K562 (cell line): ENCODE results near the gene RUNX1. TPM values are rescaled to one million over a fixed set of nuclear protein-coding genes. Genes with fewer than 3 reads are reported as not detected.

ENCODE experiments used
- ASH1L ChIP-seq: fragments of 450-650 bp; IDR thresholded peaks from 2 replicates; pipeline ENCODE4 v1.6.1; 2018; ENCODE audit warnings: borderline replicate concordance, mild to moderate bottlenecking, low read depth; ENCODE audit not compliant: partially characterized antibody
- FOXJ2 ChIP-seq: fragments of 200-800 bp; sonication (Bioruptor generic); IDR thresholded peaks from 2 replicates; pipeline ENCODE4 v1.6.1; 2016; ENCODE audit warnings: missing genetic modification characterization, missing compliant biosample characterization
- HNRNPUL1 ChIP-seq: fragments of 200-400 bp; formaldehyde crosslinking; IDR thresholded peaks from 2 replicates; pipeline ENCODE4 v1.6.1; 2017; ENCODE audit warnings: low read length
- KAT2B ChIP-seq: IDR thresholded peaks from one replicate; pipeline ENCODE4 v1.6.1; 2012; ENCODE audit warnings: low read depth, mild to moderate bottlenecking, control low read depth, inconsistent platforms, low read length, moderate library complexity
- LCOR ChIP-seq: sonication (generic); formaldehyde crosslinking; IDR thresholded peaks from 2 replicates; pipeline ENCODE4 v1.8.0; 2022; ENCODE audit warnings: mild to moderate bottlenecking, missing genetic modification reagents
- NFIC ChIP-seq: fragments of 450-650 bp; IDR thresholded peaks from 2 replicates; pipeline ENCODE4 v1.6.1; 2017; ENCODE audit warnings: mild to moderate bottlenecking, inconsistent platforms
- NR4A1 ChIP-seq, 2 experiments: fragments of 250-450 bp in 1 of 2; fragments of 450-650 bp in 1 of 2; sonication (Bioruptor Pico) in 1 of 2; IDR thresholded peaks; 2 replicates each; pipeline versions ENCODE4 v1.4.0 to v1.6.1; 2016 to 2020; ENCODE audit warnings: mild to moderate bottlenecking in 2 of 2, missing compliant biosample characterization in 1 of 2, missing genetic modification characterization in 1 of 2, moderate library complexity in 1 of 2
- PHB ChIP-seq: fragments of 250-450 bp; sonication (Bioruptor Pico); IDR thresholded peaks from 2 replicates; pipeline ENCODE4 v1.5.0; 2021
- RBM39 ChIP-seq: fragments of 200-400 bp; formaldehyde crosslinking; optimal IDR thresholded peaks from 2 replicates; pipeline ENCODE3; 2018; ENCODE audit warnings: low read depth, low read length
- SREBF1 ChIP-seq: fragments of 150-350 bp; IDR thresholded peaks from 2 replicates; pipeline ENCODE4 v1.6.1; 2014; ENCODE audit warnings: antibody characterized with exemption, low read depth, low read length, borderline replicate concordance
- SUPT5H ChIP-seq: fragments of 450-650 bp; IDR thresholded peaks from 2 replicates; pipeline ENCODE4 v1.6.1; 2016
- XRCC5 ChIP-seq: fragments of 200-400 bp; formaldehyde crosslinking; IDR thresholded peaks from 2 replicates; pipeline ENCODE4 v1.6.1; 2017; ENCODE audit warnings: low read depth, mild to moderate bottlenecking, low read length
- ZBED1 ChIP-seq: IDR thresholded peaks from 2 replicates; pipeline ENCODE4 v1.6.1; 2014
- ZFP1 ChIP-seq: fragments of 450-650 bp; formaldehyde crosslinking; IDR thresholded peaks from 2 replicates; pipeline ENCODE4 v1.4.0; 2020; ENCODE audit warnings: mild to moderate bottlenecking, mixed read lengths
- ZNF197 ChIP-seq: fragments of 200-800 bp; sonication (Bioruptor generic); IDR thresholded peaks from 2 replicates; pipeline ENCODE4 v1.6.1; 2016; ENCODE audit warnings: low read depth, missing genetic modification characterization, missing compliant biosample characterization
- polyA plus RNA-seq, 8 experiments: library from polyadenylated mRNA; depleted of rRNA in 4 of 8; stranded (reverse) in 5 of 8; unstranded in 3 of 8; fragments of >200 nt; fragmentation: Nextera tagmentation in 2 of 8; fragmentation: Illumina TruSeq in 1 of 8; extraction: Ambion mirVana in 2 of 8; extraction: Trizol in 1 of 8; gene quantifications; 2 replicates each; pipeline versions ENCODE4 v1.2.1 to v1.2.3, GENCODE V29; 2011 to 2014; ENCODE audit warnings: inconsistent platforms in 1 of 8, missing spikeins in 1 of 8
- total RNA-seq, 7 experiments: library from RNA; depleted of rRNA in 6 of 7; stranded (reverse); fragments of >200 nt in 6 of 7; fragmentation: Illumina TruSeq in 2 of 7; extraction: Trizol in 2 of 7; gene quantifications; 2 replicates each; pipeline versions ENCODE4 v1.2.1 to v1.2.3, GENCODE V29; 2011 to 2021; ENCODE audit warnings: low replicate concordance in 1 of 7
- TF ChIP-seq, protein P1 (sequence below): fragments of 250-450 bp; sonication (Bioruptor Pico); IDR thresholded peaks from 2 replicates; pipeline ENCODE4 v1.5.0; 2020; ENCODE audit warnings: mild to moderate bottlenecking, borderline replicate concordance
- TF ChIP-seq, protein P2 (sequence below): sonication (generic); formaldehyde crosslinking; IDR thresholded peaks from 2 replicates; pipeline ENCODE4 v1.8.0; 2022; ENCODE audit warnings: mild to moderate bottlenecking, low read depth, missing genetic modification reagents
- TF ChIP-seq, protein P3 (sequence below), 2 experiments: fragments of 150-350 bp in 1 of 2; IDR thresholded peaks; 2 replicates each; pipeline ENCODE4 v1.6.1; 2012 to 2016; ENCODE audit warnings: low read depth in 2 of 2, low read length in 2 of 2, mild to moderate bottlenecking in 1 of 2, moderate library complexity in 1 of 2
- TF ChIP-seq, protein P4 (sequence below): fragments of 450-650 bp; IDR thresholded peaks from one replicate; pipeline ENCODE4 v1.6.1; 2018; ENCODE audit warnings: mild to moderate bottlenecking, moderate library complexity; ENCODE audit not compliant: partially characterized antibody

The RUNX1 gene
- total and polyA plus RNA-seq, 9 of the 15 experiments (the other 6 are each of a cell fraction or from before 2014, with no cell fraction given) = 2.2 to 68.6 (median 17.8) TPM

DNA sequence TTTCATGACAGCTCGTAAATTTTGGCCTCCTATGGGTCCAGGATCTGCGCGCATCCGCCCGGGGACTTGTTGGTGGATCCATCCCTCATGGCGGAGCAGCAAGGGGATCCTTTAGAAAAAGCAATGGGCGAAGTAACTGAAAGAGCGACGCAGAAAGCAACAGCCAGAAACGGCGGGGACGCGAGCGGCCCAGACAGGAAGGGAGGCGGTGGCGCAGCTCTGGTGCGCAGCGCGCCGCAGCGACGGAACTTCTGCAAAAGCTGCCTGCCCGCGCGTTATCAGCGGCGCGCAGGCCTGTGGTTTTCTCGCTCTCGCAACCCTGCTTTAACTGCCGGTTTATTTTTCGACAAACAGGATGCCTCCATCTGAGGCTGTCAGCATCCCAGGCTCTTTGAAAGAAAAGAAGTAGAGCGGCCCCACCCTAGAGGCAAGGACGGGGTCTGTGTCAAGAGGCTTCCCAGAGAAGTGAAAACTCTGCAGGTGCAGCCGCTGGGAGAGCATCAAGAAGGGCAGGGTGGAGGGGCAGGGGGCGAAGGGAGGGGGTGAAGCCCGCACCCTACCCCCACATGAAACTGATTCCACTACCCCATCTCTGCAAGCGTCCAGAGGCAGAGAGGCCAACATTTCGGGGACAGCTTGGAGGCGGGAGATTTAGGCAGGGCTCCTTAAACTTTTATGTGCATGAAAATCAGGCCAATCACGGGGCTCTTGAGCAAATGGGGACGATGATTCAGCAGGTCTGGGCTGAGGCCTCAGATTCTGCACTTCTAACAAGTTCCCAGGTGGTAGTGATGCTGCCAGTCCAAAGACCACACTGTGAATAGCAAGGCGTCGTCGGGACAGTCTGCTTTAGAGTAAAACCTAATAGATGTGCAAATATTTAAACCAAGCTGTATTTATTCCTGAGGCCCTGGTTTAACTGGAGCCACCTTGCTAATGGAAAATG, 22.2 kb downstream of the RUNX1 start (continued):
- TF ChIP-seq LCOR (CRISPR knock-in tag) (peak; percentile 96), ZBED1 (peak; percentile 95), SUPT5H (peak; percentile 76), NFIC (peak; percentile 77), SREBF1 (no peak), ASH1L (no peak), KAT2B (no peak), FOXJ2 (tag) (peak; percentile 45), NR4A1 (CRISPR knock-in tag; IDR thresholded peaks at IDR 0.05) (no peak), NR4A1 (tag; IDR thresholded peaks at IDR 0.05) (peak; percentile 37; the same call in 1 of the 2 replicates), ZFP1 (CRISPR knock-in tag) (no peak), ZNF197 (CRISPR knock-in tag) (peak; percentile 45; the same call in 1 of the 2 replicates), PHB (CRISPR knock-in tag) (no peak), RBM39 (no peak), HNRNPUL1 (no peak), XRCC5 (peak; percentile 90; the same call in 1 of the 2 replicates)
- TF ChIP-seq, protein P1, sequence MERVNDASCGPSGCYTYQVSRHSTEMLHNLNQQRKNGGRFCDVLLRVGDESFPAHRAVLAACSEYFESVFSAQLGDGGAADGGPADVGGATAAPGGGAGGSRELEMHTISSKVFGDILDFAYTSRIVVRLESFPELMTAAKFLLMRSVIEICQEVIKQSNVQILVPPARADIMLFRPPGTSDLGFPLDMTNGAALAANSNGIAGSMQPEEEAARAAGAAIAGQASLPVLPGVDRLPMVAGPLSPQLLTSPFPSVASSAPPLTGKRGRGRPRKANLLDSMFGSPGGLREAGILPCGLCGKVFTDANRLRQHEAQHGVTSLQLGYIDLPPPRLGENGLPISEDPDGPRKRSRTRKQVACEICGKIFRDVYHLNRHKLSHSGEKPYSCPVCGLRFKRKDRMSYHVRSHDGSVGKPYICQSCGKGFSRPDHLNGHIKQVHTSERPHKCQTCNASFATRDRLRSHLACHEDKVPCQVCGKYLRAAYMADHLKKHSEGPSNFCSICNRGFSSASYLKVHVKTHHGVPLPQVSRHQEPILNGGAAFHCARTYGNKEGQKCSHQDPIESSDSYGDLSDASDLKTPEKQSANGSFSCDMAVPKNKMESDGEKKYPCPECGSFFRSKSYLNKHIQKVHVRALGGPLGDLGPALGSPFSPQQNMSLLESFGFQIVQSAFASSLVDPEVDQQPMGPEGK (CRISPR knock-in tag) = no peak
- TF ChIP-seq, protein P2, sequence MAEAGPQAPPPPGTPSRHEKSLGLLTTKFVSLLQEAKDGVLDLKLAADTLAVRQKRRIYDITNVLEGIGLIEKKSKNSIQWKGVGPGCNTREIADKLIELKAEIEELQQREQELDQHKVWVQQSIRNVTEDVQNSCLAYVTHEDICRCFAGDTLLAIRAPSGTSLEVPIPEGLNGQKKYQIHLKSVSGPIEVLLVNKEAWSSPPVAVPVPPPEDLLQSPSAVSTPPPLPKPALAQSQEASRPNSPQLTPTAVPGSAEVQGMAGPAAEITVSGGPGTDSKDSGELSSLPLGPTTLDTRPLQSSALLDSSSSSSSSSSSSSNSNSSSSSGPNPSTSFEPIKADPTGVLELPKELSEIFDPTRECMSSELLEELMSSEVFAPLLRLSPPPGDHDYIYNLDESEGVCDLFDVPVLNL (CRISPR knock-in tag) = no peak
- TF ChIP-seq, protein P3, sequence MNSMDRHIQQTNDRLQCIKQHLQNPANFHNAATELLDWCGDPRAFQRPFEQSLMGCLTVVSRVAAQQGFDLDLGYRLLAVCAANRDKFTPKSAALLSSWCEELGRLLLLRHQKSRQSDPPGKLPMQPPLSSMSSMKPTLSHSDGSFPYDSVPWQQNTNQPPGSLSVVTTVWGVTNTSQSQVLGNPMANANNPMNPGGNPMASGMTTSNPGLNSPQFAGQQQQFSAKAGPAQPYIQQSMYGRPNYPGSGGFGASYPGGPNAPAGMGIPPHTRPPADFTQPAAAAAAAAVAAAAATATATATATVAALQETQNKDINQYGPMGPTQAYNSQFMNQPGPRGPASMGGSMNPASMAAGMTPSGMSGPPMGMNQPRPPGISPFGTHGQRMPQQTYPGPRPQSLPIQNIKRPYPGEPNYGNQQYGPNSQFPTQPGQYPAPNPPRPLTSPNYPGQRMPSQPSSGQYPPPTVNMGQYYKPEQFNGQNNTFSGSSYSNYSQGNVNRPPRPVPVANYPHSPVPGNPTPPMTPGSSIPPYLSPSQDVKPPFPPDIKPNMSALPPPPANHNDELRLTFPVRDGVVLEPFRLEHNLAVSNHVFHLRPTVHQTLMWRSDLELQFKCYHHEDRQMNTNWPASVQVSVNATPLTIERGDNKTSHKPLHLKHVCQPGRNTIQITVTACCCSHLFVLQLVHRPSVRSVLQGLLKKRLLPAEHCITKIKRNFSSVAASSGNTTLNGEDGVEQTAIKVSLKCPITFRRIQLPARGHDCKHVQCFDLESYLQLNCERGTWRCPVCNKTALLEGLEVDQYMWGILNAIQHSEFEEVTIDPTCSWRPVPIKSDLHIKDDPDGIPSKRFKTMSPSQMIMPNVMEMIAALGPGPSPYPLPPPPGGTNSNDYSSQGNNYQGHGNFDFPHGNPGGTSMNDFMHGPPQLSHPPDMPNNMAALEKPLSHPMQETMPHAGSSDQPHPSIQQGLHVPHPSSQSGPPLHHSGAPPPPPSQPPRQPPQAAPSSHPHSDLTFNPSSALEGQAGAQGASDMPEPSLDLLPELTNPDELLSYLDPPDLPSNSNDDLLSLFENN (IDR thresholded peaks at IDR 0.05; ENCODE audit: low read depth in 2 of 2, low read length in 2 of 2) = peak in 1 of 2 experiments; percentile 95; a peak in 2 of 4 replicates
- TF ChIP-seq, protein P4, sequence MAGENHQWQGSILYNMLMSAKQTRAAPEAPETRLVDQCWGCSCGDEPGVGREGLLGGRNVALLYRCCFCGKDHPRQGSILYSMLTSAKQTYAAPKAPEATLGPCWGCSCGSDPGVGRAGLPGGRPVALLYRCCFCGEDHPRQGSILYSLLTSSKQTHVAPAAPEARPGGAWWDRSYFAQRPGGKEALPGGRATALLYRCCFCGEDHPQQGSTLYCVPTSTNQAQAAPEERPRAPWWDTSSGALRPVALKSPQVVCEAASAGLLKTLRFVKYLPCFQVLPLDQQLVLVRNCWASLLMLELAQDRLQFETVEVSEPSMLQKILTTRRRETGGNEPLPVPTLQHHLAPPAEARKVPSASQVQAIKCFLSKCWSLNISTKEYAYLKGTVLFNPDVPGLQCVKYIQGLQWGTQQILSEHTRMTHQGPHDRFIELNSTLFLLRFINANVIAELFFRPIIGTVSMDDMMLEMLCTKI = no peak
